Heart left ventricle (tissue), 16 donors: ENCODE results near the gene VSIG10. TPM values are rescaled to one million over a fixed set of nuclear protein-coding genes. Genes with fewer than 3 reads are reported as not detected.

ENCODE experiments used
- ATAC-seq, 4 donors: fragments of 200-7000 bp; cut with Tn5 transposase; one replicate each; pipeline ENCODE4 v1.9.1; 2020 to 2022; ENCODE audit warnings: moderate library complexity in 4 of 4, mild to moderate bottlenecking in 3 of 4, moderate number of reproducible peaks in 1 of 4
- DNase-seq, 5 donors: peaks; one replicate each; pipeline ENCODE4 v3.0.0-alpha.2; 2020
- H3K27ac ChIP-seq, 12 donors: fragments of 200-600 bp; sonication (generic) in 4 of 12; one replicate each; pipeline versions ENCODE4 v1.5.0 to v1.8.0; 2016 to 2022; ENCODE audit warnings: mild to moderate bottlenecking in 2 of 12
- H3K27me3 ChIP-seq, 9 donors: fragments of 200-600 bp; sonication (generic) in 2 of 9; one replicate each; pipeline versions ENCODE4 v1.5.1 to v1.8.0; 2016 to 2022; ENCODE audit warnings: mild to moderate bottlenecking in 3 of 9
- H3K36me3 ChIP-seq, 9 donors: fragments of 200-600 bp; sonication (generic) in 2 of 9; one replicate each; pipeline versions ENCODE4 v1.5.0 to v1.8.0; 2018 to 2022; ENCODE audit warnings: mild to moderate bottlenecking in 2 of 9
- H3K4me1 ChIP-seq, 12 donors: fragments of 200-600 bp; sonication (generic) in 4 of 12; one replicate each; pipeline versions ENCODE4 v1.5.0 to v1.8.0; 2016 to 2022; ENCODE audit warnings: mild to moderate bottlenecking in 3 of 12
- H3K4me3 ChIP-seq, 12 donors: fragments of 200-600 bp; sonication (generic) in 4 of 12; one replicate each; pipeline versions ENCODE4 v1.5.0 to v1.8.0; 2017 to 2022; ENCODE audit warnings: mild to moderate bottlenecking in 9 of 12, moderate library complexity in 4 of 12
- H3K9me3 ChIP-seq, 12 donors: fragments of 200-600 bp; sonication (generic) in 4 of 12; one replicate each; pipeline versions ENCODE4 v1.5.0 to v1.8.0; 2016 to 2022; ENCODE audit warnings: mild to moderate bottlenecking in 1 of 12
- POLR2A ChIP-seq, 2 donors: fragments of 450-650 bp; IDR thresholded peaks; one replicate each; pipeline ENCODE4 v1.6.1; 2017; ENCODE audit warnings: antibody characterized with exemption in 2 of 2, mild to moderate bottlenecking in 2 of 2, moderate library complexity in 2 of 2
- WGBS, 4 donors: extraction: QIAGEN DNeasy Blood & Tissue Kit in 2 of 4; methylation state at CpG; one replicate each; pipeline versions ENCODE4 v1.1.5 to v1.1.7; 2013 to 2018; 5-methylcytosine and 5-hydroxymethylcytosine counted together
- intact Hi-C, 10 donors: fragments of 100-400 bp; cut with DNase I; formaldehyde crosslinking; loops; one replicate each; pipeline versions ENCODE4 v1.11.1 to v1.14.2; 2022
- polyA plus RNA-seq, 2 donors: library from polyadenylated mRNA; stranded (reverse); fragments of 200-250 nt; gene quantifications; one replicate each; pipeline ENCODE4 v1.2.3, GENCODE V29; 2013
- total RNA-seq, 9 donors: library from RNA; depleted of rRNA in 2 of 9; stranded (reverse); fragments of >200 nt in 2 of 9; fragmentation: NEBNext Ultra II Directional in 3 of 9; extraction: Animal tissue kit (Norgen Biotek cat#: 25700) in 3 of 9; gene quantifications; one replicate each; pipeline versions ENCODE4 v1.1.0 to v1.2.4, GENCODE V29; 2016 to 2023
- TF ChIP-seq, protein P1 (sequence below), 12 donors: fragments of 200-600 bp; sonication (generic) in 4 of 12; IDR thresholded peaks; one replicate each; pipeline versions ENCODE4 v1.5.0 to v1.8.0; 2018 to 2022; ENCODE audit warnings: antibody characterized with exemption in 12 of 12, mild to moderate bottlenecking in 5 of 12
- donor health status: ischemic (EF 13 %, LVEDD 7.1; RV severe dilation, severe dysfunction).
- donor health status: healthy with polysubstance abuse.
- donor health status: DM: no; HTN: yes; CAD: no.
- donor health status: DM: no; HTN: no; CAD: no.
- donor health status: ischemic (EF 25% LVEDD 6.9; RV normal size, moderate dysfunction).
- donor health status: ischemic (EF 25% LVEDD 5.7; RV mildly dilated, moderate dysfunction).
- donor health status: healthy.
- donor health status: DM: yes; HTN: yes; CAD: no.
- donor health status: ischemic (EF 35%, LVEDD 5.7; RV mildly dilated, moderate dysfunction).
- donor health status: nonischemic (EF 11% LVEDD 7.7; RV severe dilation, severe dysfunction).
- donor health status: DM: yes; HTN: yes; CAD: no.
- donor health status: PGD.
- donor health status: ischemic (EF 29% LVEDD 5.4; RV normal size, mild dysfunction).
- donor health status: nonischemic (EF 23%, LVEDD 6.1; RV moderate dilation, normal function).

Gene VSIG10
- total and polyA plus RNA-seq, 11 donors: 6.3 to 17.7 (median 10.7) TPM

DNA sequence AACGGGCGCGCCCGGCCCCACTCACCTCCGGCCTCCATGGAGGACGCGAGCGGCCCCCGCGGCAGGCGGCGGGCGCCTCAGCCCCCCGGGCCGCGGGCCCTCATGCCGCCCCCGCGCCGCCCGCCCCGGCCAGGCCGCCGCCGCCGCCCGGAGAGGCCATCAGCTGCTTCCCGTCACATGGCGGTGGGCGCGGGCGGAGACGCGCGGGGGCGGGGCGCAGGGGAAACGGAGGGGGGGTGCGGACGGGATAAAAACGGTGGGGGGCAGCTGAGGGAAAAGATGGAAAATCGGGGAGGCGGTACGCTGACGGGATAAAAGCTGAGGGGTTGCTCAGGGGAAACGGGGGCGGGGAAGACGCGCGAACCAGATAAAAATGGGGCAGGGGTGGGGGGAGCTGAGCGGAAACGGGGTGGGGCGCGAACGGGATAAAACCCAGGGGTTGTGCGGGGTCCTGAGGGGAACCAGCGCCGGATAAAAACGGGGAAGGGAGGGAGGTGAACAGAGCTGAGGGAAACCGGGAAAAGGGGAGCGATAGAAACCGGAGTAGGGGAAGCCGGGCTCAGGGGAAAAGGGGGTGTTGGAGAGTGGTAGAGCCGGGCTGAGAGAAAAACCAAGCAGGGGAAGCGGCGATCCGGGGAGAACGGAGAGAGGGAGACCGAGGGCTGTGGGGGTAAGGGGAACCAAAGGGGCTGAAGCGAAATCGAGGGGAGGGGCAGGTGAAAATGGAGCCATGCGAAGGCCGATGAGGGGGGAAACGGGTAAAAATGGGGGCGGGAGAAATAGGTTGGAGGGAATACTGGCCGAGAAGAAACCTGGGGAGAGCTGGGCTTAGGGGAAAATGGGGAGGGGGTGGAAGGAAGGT lies 42.6 kb downstream of the VSIG10 start, which contains the start of gene WSB2:
WSB2 (minus strand) TSS at position 169 of the 862 bp plus-strand sequence; CDS start at position 38, 131 bp downstream.
- H3K36me3 ChIP-seq: peaks cover 0 to 2% (median 0%) of the 10 kb centered on the region in 9 donors
- peak; percentile 83 to 91 (median 89) for DNase-seq
- peak; percentile 50 to 81 (median 75) for ATAC-seq
- peaks cover 0 to 61% (median 31%) of the 10 kb centered on the region in 12 donors for H3K4me1 ChIP-seq
- no peaks in the 10 kb centered on the region for H3K27me3 ChIP-seq
- H3K27ac ChIP-seq: peak within 1 kb of the TSS; percentile 93 to 100 (median 98)
- H3K4me3 ChIP-seq: peak within 1 kb of the TSS; percentile 57 to 99 (median 79)
- intact Hi-C loops: loop anchor here in 7 of 10 donors (2.0 to 5.0 kb wide), 8 partner anchors 41 to 316 kb away; partner anchors contain the start of genes VSIG10 (in 5 of the 7), RFC5 (in 3 of the 7), SUDS3 (in 2 of the 7) and TAOK3 (in 1 of the 7)
- TF ChIP-seq, protein P1, sequence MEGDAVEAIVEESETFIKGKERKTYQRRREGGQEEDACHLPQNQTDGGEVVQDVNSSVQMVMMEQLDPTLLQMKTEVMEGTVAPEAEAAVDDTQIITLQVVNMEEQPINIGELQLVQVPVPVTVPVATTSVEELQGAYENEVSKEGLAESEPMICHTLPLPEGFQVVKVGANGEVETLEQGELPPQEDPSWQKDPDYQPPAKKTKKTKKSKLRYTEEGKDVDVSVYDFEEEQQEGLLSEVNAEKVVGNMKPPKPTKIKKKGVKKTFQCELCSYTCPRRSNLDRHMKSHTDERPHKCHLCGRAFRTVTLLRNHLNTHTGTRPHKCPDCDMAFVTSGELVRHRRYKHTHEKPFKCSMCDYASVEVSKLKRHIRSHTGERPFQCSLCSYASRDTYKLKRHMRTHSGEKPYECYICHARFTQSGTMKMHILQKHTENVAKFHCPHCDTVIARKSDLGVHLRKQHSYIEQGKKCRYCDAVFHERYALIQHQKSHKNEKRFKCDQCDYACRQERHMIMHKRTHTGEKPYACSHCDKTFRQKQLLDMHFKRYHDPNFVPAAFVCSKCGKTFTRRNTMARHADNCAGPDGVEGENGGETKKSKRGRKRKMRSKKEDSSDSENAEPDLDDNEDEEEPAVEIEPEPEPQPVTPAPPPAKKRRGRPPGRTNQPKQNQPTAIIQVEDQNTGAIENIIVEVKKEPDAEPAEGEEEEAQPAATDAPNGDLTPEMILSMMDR (IDR thresholded peaks at IDR 0.05): no peak
- TF ChIP-seq POLR2A (IDR thresholded peaks at IDR 0.05): no peak
- no peaks in the 10 kb centered on the region for H3K9me3 ChIP-seq
- 1 to 2% (median 2%) methylated on average over 49 to 76 of the region's 76 CpGs for WGBS, 4 donors

DNA sequence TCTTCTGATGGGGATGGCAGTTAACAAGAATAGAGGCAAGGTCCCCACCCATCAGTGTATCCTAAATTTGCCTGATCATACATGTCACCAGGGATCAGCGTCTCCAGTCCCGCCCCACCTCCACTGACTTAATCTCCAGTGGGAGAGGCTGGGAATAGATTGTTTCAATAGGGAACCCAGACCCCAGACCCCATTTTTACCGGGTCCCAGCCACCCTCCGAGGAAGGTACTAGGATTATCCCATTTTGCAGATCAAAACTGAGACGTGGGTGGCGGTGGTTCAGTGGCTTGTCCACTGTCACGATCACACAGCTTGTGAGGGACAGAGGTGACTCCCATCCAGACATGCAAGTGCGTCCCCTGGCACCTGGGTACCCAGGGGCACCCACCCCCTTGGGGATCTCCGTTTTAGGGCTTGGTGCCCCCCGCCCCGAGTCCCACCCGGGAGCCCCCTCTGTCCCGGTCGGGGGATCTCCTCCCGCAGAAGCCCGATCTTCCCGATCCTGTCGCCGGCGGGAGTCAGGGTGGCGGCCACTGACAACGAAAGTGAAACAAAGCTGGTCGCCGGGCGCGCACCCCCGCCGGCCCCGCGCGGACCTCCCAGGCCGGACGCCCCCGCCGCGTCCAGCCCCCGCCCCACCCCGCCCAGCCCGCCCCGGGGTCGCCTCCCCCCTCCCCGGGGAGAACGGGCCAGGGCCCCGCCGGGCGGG lies 43.4 kb downstream of the VSIG10 start:
- peak overlapping the region; percentile 57 to 99 (median 79) for H3K4me3 ChIP-seq
- peak in 3 of 4 donors; percentile 32 to 48 (median 37) for ATAC-seq
- TF ChIP-seq POLR2A (IDR thresholded peaks at IDR 0.05): peak in 1 of 2 donors; percentile 18
- TF ChIP-seq, protein P1 (IDR thresholded peaks at IDR 0.05): no peak
- peak; percentile 52 to 79 (median 69) for DNase-seq
- no peaks in the 10 kb centered on the region for H3K27me3 ChIP-seq
- 0 to 4% (median 1%) methylated on average over 4 to 46 of the region's 46 CpGs for WGBS, 4 donors
- no peaks in the 10 kb centered on the region for H3K36me3 ChIP-seq
- H3K9me3 ChIP-seq: no peaks in the 10 kb centered on the region
- H3K27ac ChIP-seq: peak overlapping the region; percentile 93 to 100 (median 98)
- intact Hi-C loops: loop anchor here in 7 of 10 donors (2.0 to 5.0 kb wide), 8 partner anchors 42 to 317 kb away; partner anchors contain the start of genes VSIG10 (in 5 of the 7), RFC5 (in 3 of the 7), SUDS3 (in 2 of the 7) and TAOK3 (in 1 of the 7)
- peaks cover 0 to 65% (median 38%) of the 10 kb centered on the region in 12 donors for H3K4me1 ChIP-seq

- WGBS, 4 donors: 7 to 22% (median 13%) methylated on average over 9 to 11 of the region's 11 CpGs
- H3K27me3 ChIP-seq: no peaks in the 10 kb centered on the region
- intact Hi-C loops: loop anchor here in 7 of 10 donors (2.0 to 5.0 kb wide), 8 partner anchors 42 to 318 kb away; partner anchors contain the start of genes VSIG10 (in 5 of the 7), RFC5 (in 3 of the 7), SUDS3 (in 2 of the 7) and TAOK3 (in 1 of the 7)
- no peak for DNase-seq
- peak in 2 of 4 donors; percentile 5 to 33 for ATAC-seq
- H3K27ac ChIP-seq: peak overlapping the region; percentile 93 to 100 (median 98)
- H3K4me3 ChIP-seq: peak overlapping the region in 11 of 12 donors; percentile 64 to 99 (median 80)
- TF ChIP-seq POLR2A (IDR thresholded peaks at IDR 0.05): no peak
- TF ChIP-seq, protein P1 (IDR thresholded peaks at IDR 0.05): no peak
- H3K9me3 ChIP-seq: no peaks in the 10 kb centered on the region
- H3K4me1 ChIP-seq: peaks cover 0 to 69% (median 47%) of the 10 kb centered on the region in 12 donors
- no peaks in the 10 kb centered on the region for H3K36me3 ChIP-seq
Measured at GRCh38 chr12:118059341-118060191, 44.2 kb downstream of the VSIG10 start.
